WTC11 (cell line): ENCODE data around the gene GAS2L3.

Experiments
- CBFB ChIP-seq: sonication (generic); formaldehyde crosslinking; IDR thresholded peaks from 2 replicates; pipeline ENCODE4 v1.8.1; 2022; ENCODE audit warnings: mild to moderate bottlenecking, low read depth, missing genetic modification reagents
- CREM ChIP-seq: sonication (generic); formaldehyde crosslinking; IDR thresholded peaks from 2 replicates; pipeline ENCODE4 v1.8.1; 2022; ENCODE audit warnings: mild to moderate bottlenecking, missing genetic modification reagents, moderate library complexity
- CTCF ChIP-seq: fragments of 200-600 bp; IDR thresholded peaks from 2 replicates; pipeline ENCODE4 v1.8.0; 2022; ENCODE audit warnings: antibody characterized with exemption
- E2F4 ChIP-seq: sonication (generic); formaldehyde crosslinking; IDR thresholded peaks from 2 replicates; pipeline ENCODE4 v1.8.1; 2022; ENCODE audit warnings: low read depth, mild to moderate bottlenecking, moderate library complexity, missing genetic modification reagents, borderline replicate concordance
- ELF4 ChIP-seq: sonication (generic); formaldehyde crosslinking; IDR thresholded peaks from 2 replicates; pipeline ENCODE4 v1.8.1; 2022; ENCODE audit warnings: low read depth, mild to moderate bottlenecking, moderate library complexity, missing genetic modification reagents
- FOXK1 ChIP-seq: sonication (generic); formaldehyde crosslinking; IDR thresholded peaks from 2 replicates; pipeline ENCODE4 v1.8.0; 2022; ENCODE audit warnings: mild to moderate bottlenecking, moderate library complexity, missing genetic modification reagents
- MLX ChIP-seq: sonication (generic); formaldehyde crosslinking; IDR thresholded peaks from 2 replicates; pipeline ENCODE4 v1.8.1; 2023; ENCODE audit warnings: mild to moderate bottlenecking, missing genetic modification reagents, moderate library complexity
- NFYB ChIP-seq: sonication (generic); formaldehyde crosslinking; conservative IDR thresholded peaks from 2 replicates; pipeline ENCODE4 v1.8.0; 2022; ENCODE audit warnings: low read depth, missing genetic modification reagents
- SP1 ChIP-seq: sonication (generic); formaldehyde crosslinking; conservative IDR thresholded peaks from 2 replicates; pipeline ENCODE4 v1.8.1; 2022; ENCODE audit warnings: missing genetic modification reagents
- TCF7 ChIP-seq: sonication (generic); formaldehyde crosslinking; IDR thresholded peaks from 2 replicates; pipeline ENCODE4 v1.8.0; 2022; ENCODE audit warnings: mild to moderate bottlenecking, low read depth, missing genetic modification reagents, moderate library complexity
- USF1 ChIP-seq: sonication (generic); formaldehyde crosslinking; IDR thresholded peaks from 2 replicates; pipeline ENCODE4 v1.8.0; 2022; ENCODE audit warnings: mild to moderate bottlenecking, missing genetic modification reagents
- USF2 ChIP-seq: sonication (generic); formaldehyde crosslinking; IDR thresholded peaks from 2 replicates; pipeline ENCODE4 v1.8.1; 2023; ENCODE audit warnings: mild to moderate bottlenecking, missing genetic modification reagents, moderate library complexity
- ZNF232 ChIP-seq: sonication (generic); formaldehyde crosslinking; IDR thresholded peaks from 2 replicates; pipeline ENCODE4 v1.8.0; 2022; ENCODE audit warnings: mild to moderate bottlenecking, missing genetic modification reagents

GRCh38 chr12:100544165-100544564 lies 29.3 kb upstream of the GAS2L3 start:
- no peak for TF ChIP-seq CTCF
- no peak for TF ChIP-seq MLX
- no peak for TF ChIP-seq CBFB (CRISPR knock-in tag)
- no peak for TF ChIP-seq CREM (CRISPR knock-in tag)
- TF ChIP-seq FOXK1 = no peak
- no peak for TF ChIP-seq ELF4 (CRISPR knock-in tag)
- no peak for TF ChIP-seq USF2 (CRISPR knock-in tag)
- no peak for TF ChIP-seq SP1 (CRISPR knock-in tag)
- no peak for TF ChIP-seq E2F4
- no peak for TF ChIP-seq ZNF232 (CRISPR knock-in tag)
- TF ChIP-seq NFYB (CRISPR knock-in tag) = no peak
- TF ChIP-seq USF1 (CRISPR knock-in tag) = no peak
- no peak for TF ChIP-seq TCF7 (CRISPR knock-in tag)
